CD8-positive, alpha-beta memory T cell (primary cell): ENCODE results near the gene TTN. TPM values are rescaled to one million over a fixed set of nuclear protein-coding genes. Genes with fewer than 3 reads are reported as not detected.

Experiments
- CTCF ChIA-PET: fragments of 350-600 bp; sonication (Branson Sonifier 250); formaldehyde crosslinking; loops from one replicate; lab custom pipeline; 2021; ENCODE audit warnings: antibody characterized with exemption; lab: Charles Lee
- POLR2A ChIA-PET: fragments of 350-600 bp; sonication (Branson Sonifier 250); formaldehyde crosslinking; loops from one replicate; lab custom pipeline; 2021; ENCODE audit warnings: antibody characterized with exemption; lab: Charles Lee
- DNase-seq, 5 donors: peaks; one replicate each; pipeline versions ENCODE4 v3.0.0 to v3.0.0-alpha.2; 2020 to 2022; ENCODE audit warnings: mixed read lengths in 1 of 5
- H3K27ac ChIP-seq: one replicate; pipeline ENCODE4 v1.7.0; 2013; ENCODE audit warnings: low read depth, mild to moderate bottlenecking, low read length, moderate library complexity
- H3K27me3 ChIP-seq: 2 replicates; pipeline ENCODE4 v1.7.0; 2013; ENCODE audit warnings: low read length, mild to moderate bottlenecking; ENCODE audit not compliant: insufficient read depth, poor library complexity, severe bottlenecking
- H3K36me3 ChIP-seq: 2 replicates; pipeline ENCODE4 v1.7.0; 2013; ENCODE audit warnings: mild to moderate bottlenecking, low read length, moderate library complexity; ENCODE audit not compliant: insufficient read depth
- H3K4me1 ChIP-seq: 2 replicates; pipeline ENCODE4 v1.7.0; 2013; ENCODE audit warnings: mild to moderate bottlenecking, low read length, moderate library complexity; ENCODE audit not compliant: insufficient read depth
- H3K4me3 ChIP-seq: 2 replicates; pipeline ENCODE4 v1.7.0; 2013; ENCODE audit warnings: mild to moderate bottlenecking, low read length
- H3K9me3 ChIP-seq: 2 replicates; pipeline ENCODE4 v1.7.0; 2013; ENCODE audit warnings: mild to moderate bottlenecking, low read length
- H3K27ac Mint-ChIP-seq, 8 donors: one replicate each; pipeline ENCODE4 v1.8.0; 2020 to 2021; ENCODE audit warnings: mixed read lengths in 8 of 8, mild to moderate bottlenecking in 6 of 8, inconsistent platforms in 3 of 8, moderate library complexity in 3 of 8
- H3K27me3 Mint-ChIP-seq, 2 donors: one replicate each; pipeline ENCODE4 v1.8.0; 2020 to 2021; ENCODE audit warnings: mixed read lengths in 2 of 2, mild to moderate bottlenecking in 1 of 2, moderate library complexity in 1 of 2
- H3K36me3 Mint-ChIP-seq, 3 donors: one replicate each; pipeline ENCODE4 v1.8.0; 2020 to 2021; ENCODE audit warnings: mixed read lengths in 3 of 3, inconsistent platforms in 1 of 3, mild to moderate bottlenecking in 1 of 3
- H3K4me1 Mint-ChIP-seq, 3 donors: one replicate each; pipeline ENCODE4 v1.8.0; 2020 to 2021; ENCODE audit warnings: mixed read lengths in 3 of 3, inconsistent platforms in 1 of 3, mild to moderate bottlenecking in 1 of 3
- H3K4me3 Mint-ChIP-seq, 7 donors: one replicate each; pipeline ENCODE4 v1.8.0; 2020 to 2021; ENCODE audit warnings: mixed read lengths in 7 of 7, mild to moderate bottlenecking in 6 of 7, moderate library complexity in 4 of 7, inconsistent platforms in 2 of 7
- H3K9me3 Mint-ChIP-seq, 5 donors: one replicate each; pipeline ENCODE4 v1.8.0; 2020 to 2022; ENCODE audit warnings: mixed read lengths in 5 of 5, mild to moderate bottlenecking in 3 of 5, moderate library complexity in 2 of 5, inconsistent platforms in 1 of 5
- polyA plus RNA-seq: library from polyadenylated mRNA; unstranded; fragments of 300-500 nt; fragmentation: Illumina TruSeq; gene quantifications from one replicate; pipeline ENCODE4 v1.2.3, GENCODE V29; 2021
- total RNA-seq, 2 experiments: library from RNA; stranded (reverse); gene quantifications; one replicate each; pipeline ENCODE4 v1.2.3, GENCODE V29; 2021

Gene TTN
- total and polyA plus RNA-seq, 3 experiments from 2014 or later, result 0.80 to 2.0 (median 0.83) TPM

DNA sequence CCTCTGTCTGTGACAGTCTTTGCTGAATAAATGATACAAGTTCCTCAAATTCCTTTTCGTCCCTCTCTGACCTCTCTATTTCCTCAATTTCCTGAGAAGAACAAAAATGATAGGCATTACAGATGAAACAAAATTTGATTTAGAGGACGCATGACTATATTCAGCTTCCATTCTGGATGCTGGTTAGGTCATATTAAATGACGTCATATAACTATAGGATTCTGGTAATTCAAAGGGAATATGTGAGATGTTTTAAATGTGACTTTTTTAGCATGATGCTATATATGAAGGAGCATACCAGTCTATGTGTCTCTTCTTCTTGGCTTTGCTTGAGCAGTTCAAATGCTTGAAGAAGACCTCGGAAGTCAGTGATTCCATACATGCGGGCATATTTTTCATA, 102.3 kb downstream of the TTN start:
- no peaks in the 10 kb centered on the region for H3K36me3 ChIP-seq
- ChIA-PET CTCF (no interaction called here), POLR2A (no interaction called here)
- H3K27ac Mint-ChIP-seq, result no peak overlapping the region
- H3K4me1 Mint-ChIP-seq, result peaks cover 1 to 4% (median 3%) of the 10 kb centered on the region in 3 donors
- no peak overlapping the region for H3K4me3 Mint-ChIP-seq
- no peaks in the 10 kb centered on the region for H3K27me3 ChIP-seq
- no peaks in the 10 kb centered on the region for H3K9me3 ChIP-seq
- no peak overlapping the region for H3K4me3 ChIP-seq
- peaks cover 0 to 15% (median 3%) of the 10 kb centered on the region in 3 donors for H3K36me3 Mint-ChIP-seq
- H3K27me3 Mint-ChIP-seq, result peaks cover 2 to 3% of the 10 kb centered on the region in 2 donors
- no peak for DNase-seq
- H3K9me3 Mint-ChIP-seq, result no peaks in the 10 kb centered on the region
- H3K27ac ChIP-seq, result no peak overlapping the region
- no peaks in the 10 kb centered on the region for H3K4me1 ChIP-seq

DNA sequence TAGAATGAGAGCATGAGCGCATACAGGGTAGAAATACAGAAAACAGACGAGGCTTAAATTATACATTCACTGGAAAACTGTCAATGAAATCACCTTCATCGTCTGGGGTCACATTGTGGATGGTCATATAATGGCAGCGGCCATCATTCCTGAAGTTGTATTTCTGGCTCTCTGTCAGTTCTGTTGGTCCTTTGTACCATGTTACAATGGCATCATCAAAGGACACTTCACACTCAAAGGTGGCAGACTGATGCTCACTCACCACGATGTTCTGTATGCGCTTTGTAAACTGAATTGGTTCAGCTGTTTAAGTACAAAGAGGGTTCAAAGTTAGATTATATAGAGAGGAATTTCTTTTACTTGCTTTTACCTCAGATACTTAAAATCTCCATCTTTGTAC, 104.9 kb downstream of the TTN start:
- H3K4me1 ChIP-seq, result no peaks in the 10 kb centered on the region
- POLR2A ChIA-PET, result no interaction called here
- no peak overlapping the region for H3K4me3 ChIP-seq

DNA sequence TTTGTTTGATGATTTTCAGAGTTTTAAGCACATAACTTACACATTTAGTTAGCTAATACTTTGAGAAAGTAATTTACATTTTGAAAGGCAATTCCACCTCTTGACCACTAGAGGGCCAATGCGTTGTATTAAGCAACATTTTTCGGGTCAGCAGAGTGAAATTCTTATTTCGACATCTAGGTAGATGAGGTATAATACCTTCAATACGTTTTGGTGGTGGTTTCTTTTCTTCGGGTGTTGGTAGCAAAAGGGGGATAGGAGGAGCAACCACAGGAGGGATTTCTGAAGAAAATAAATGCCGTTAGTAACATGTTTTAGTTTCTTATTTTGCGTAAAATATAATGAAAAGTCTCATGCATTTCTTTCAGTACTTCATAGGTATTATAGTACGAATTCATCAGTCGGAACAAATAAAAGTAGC, 106.3 kb downstream of the TTN start:
- CTCF ChIA-PET, result interaction anchor here (0.8 to 1.2 kb wide), 3 partner anchors 9 to 17 kb away, joined by 3 to 6 read pairs (median 4); no protein-coding TSS in a partner anchor
- H3K4me3 Mint-ChIP-seq, result no peak overlapping the region
- Histone ChIP-seq H3K4me3 (no peak overlapping the region), H3K27me3 (no peaks in the 10 kb centered on the region), H3K36me3 (no peaks in the 10 kb centered on the region), H3K9me3 (no peaks in the 10 kb centered on the region), H3K27ac (no peak overlapping the region), H3K4me1 (no peaks in the 10 kb centered on the region)
- H3K9me3 Mint-ChIP-seq, result no peaks in the 10 kb centered on the region
- peaks cover 0 to 9% (median 3%) of the 10 kb centered on the region in 3 donors for H3K36me3 Mint-ChIP-seq
- H3K4me1 Mint-ChIP-seq, result peaks cover 1 to 4% (median 3%) of the 10 kb centered on the region in 3 donors
- H3K27me3 Mint-ChIP-seq, result peaks cover 0 to 3% of the 10 kb centered on the region in 2 donors
- no peak overlapping the region for H3K27ac Mint-ChIP-seq
- POLR2A ChIA-PET, result no interaction called here
- peak in 1 of 5 donors; percentile 15 for DNase-seq

More for the DNA sequence above, 104.9 kb downstream of the TTN start:
- CTCF ChIA-PET, result no interaction called here
- Mint-ChIP-seq H3K4me3 (no peak overlapping the region), H3K36me3 (peaks cover 0 to 14% (median 3%) of the 10 kb centered on the region in 3 donors), H3K9me3 (no peaks in the 10 kb centered on the region), H3K4me1 (peaks cover 1 to 4% (median 3%) of the 10 kb centered on the region in 3 donors), H3K27ac (no peak overlapping the region), H3K27me3 (peaks cover 0 to 3% of the 10 kb centered on the region in 2 donors)
- Histone ChIP-seq H3K27me3 (no peaks in the 10 kb centered on the region), H3K9me3 (no peaks in the 10 kb centered on the region), H3K36me3 (no peaks in the 10 kb centered on the region), H3K27ac (no peak overlapping the region)
- DNase-seq, result no peak

DNA sequence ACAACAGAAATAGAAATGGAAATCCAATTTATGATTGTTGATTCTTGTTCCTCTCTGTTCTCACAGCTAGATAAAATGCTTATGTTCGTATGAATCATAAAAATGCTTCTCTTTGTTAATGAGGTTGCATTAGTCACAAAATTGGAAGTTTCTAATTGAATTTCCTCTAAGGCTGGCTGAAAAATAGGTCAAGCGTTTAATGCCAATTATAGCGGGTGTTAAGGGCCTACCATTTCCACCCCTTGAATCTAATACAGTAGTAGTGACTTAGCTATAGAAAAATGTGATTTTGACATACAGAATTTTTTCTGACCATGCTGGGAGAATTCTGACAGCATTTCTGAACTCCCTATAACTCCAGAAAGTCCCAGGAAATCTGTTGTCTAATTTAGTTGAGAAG, 107.1 kb downstream of the TTN start:
- Histone ChIP-seq H3K36me3 (no peaks in the 10 kb centered on the region), H3K9me3 (no peaks in the 10 kb centered on the region), H3K27ac (no peak overlapping the region), H3K4me1 (no peaks in the 10 kb centered on the region), H3K4me3 (no peak overlapping the region), H3K27me3 (no peaks in the 10 kb centered on the region)
- peaks cover 1 to 4% (median 3%) of the 10 kb centered on the region in 3 donors for H3K4me1 Mint-ChIP-seq
- no peak overlapping the region for H3K27ac Mint-ChIP-seq
- CTCF ChIA-PET, result interaction anchor here (0.8 to 1.3 kb wide), 4 partner anchors 8 to 430 kb away, joined by 3 to 6 read pairs (median 4); no protein-coding TSS in a partner anchor
- DNase-seq, result no peak
- POLR2A ChIA-PET, result no interaction called here
- peaks cover 0 to 11% (median 5%) of the 10 kb centered on the region in 3 donors for H3K36me3 Mint-ChIP-seq
- peaks cover 0 to 3% of the 10 kb centered on the region in 2 donors for H3K27me3 Mint-ChIP-seq
- no peak overlapping the region for H3K4me3 Mint-ChIP-seq
- H3K9me3 Mint-ChIP-seq, result no peaks in the 10 kb centered on the region

DNA sequence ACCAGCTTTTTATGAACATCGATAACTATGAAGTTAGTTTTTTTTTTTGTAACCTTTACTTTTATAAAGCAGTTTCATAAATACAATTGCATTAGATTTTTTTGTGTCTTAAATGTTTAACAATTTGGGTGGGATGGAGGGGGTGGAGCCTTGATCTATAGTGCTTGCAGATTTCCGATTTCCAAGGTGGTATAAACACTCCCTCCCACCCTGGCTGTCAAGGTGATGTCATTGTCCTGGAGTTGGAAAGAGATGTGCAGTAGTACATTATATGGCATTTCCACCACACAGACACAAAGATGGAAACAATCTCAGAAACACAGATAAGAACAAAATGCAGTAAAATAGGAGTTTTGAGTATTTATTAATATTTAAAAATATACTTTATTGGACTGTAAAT, 114.4 kb downstream of the TTN start:
- H3K4me1 ChIP-seq, result no peaks in the 10 kb centered on the region
- Mint-ChIP-seq H3K27ac (no peak overlapping the region), H3K4me1 (no peaks in the 10 kb centered on the region), H3K9me3 (no peaks in the 10 kb centered on the region), H3K36me3 (peaks cover 0 to 20% (median 14%) of the 10 kb centered on the region in 3 donors), H3K4me3 (no peak overlapping the region), H3K27me3 (no peaks in the 10 kb centered on the region)
- no peak overlapping the region for H3K4me3 ChIP-seq
- H3K9me3 ChIP-seq, result no peaks in the 10 kb centered on the region
- H3K27me3 ChIP-seq, result no peaks in the 10 kb centered on the region
- no peaks in the 10 kb centered on the region for H3K36me3 ChIP-seq
- CTCF ChIA-PET, result interaction anchor here (1.3 kb wide), 1 partner anchor 8 kb away, joined by 4 read pairs; no protein-coding TSS in a partner anchor
- POLR2A ChIA-PET, result no interaction called here
- DNase-seq, result no peak
- no peak overlapping the region for H3K27ac ChIP-seq

DNA sequence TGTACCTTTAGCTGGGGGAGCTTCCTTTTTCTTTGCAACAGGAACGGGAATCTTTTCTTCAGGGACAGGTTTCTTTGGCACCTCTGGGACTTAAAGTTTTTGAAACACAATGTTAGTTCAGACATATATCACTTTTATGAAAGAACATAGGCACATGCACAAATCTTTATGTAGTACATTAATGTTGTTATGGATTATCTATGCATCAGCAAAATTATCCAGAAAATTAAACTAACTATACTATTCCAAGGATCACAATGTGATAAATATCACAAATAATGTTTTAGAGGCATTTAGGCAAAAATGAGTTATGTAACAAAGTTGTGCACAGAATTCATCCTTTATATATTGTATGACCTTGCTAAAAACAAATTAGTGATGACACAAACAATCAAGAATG, 117.4 kb downstream of the TTN start:
- Histone ChIP-seq H3K4me1 (no peaks in the 10 kb centered on the region), H3K9me3 (no peaks in the 10 kb centered on the region), H3K36me3 (no peaks in the 10 kb centered on the region), H3K27me3 (no peaks in the 10 kb centered on the region), H3K4me3 (no peak overlapping the region), H3K27ac (no peak overlapping the region)
- Mint-ChIP-seq H3K4me3 (no peak overlapping the region), H3K4me1 (no peaks in the 10 kb centered on the region), H3K9me3 (no peaks in the 10 kb centered on the region), H3K27me3 (no peaks in the 10 kb centered on the region), H3K36me3 (peaks cover 0 to 21% (median 16%) of the 10 kb centered on the region in 3 donors), H3K27ac (no peak overlapping the region)
- ChIA-PET POLR2A (no interaction called here), CTCF (no interaction called here)
- DNase-seq, result no peak

DNA sequence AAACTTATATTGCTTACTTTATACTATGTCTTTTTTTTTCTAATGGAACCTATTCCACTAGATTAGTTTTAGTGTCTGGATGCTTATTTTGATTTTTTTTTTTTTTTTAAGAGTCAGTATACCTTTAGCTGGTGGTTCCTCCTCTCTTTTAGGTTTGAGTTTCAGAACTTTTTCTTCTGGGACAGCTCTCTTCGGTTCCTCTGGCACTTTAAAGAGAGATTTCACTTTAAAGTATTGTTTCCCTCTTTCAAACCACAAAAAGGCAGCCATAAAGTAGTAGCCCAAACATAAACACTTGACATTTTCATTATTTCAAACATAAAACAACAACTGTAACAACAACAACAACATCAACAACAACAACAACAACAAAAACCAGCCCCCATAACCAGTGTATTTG, 123.3 kb downstream of the TTN start:
- POLR2A ChIA-PET, result no interaction called here

DNA sequence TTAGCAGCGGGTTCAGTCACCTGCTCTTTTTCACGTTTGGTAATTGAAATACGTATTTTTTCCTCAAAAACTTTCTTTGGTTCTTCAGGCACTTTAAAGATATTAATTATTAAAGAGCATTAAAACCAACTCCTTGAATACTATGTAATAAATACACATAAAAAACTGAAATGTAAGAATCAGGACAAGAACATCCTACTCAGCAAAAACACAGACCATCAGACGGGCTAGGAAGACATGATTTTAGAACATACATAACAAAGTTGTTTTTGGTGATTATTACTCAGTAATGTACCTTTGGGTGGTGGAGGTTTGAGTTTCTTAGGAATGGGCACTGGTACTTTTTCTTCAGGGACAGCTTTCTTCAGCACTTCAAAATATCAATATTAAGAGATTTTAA, 126.1 kb downstream of the TTN start:
- H3K27ac Mint-ChIP-seq, result no peak overlapping the region

More for the DNA sequence above, 123.3 kb downstream of the TTN start:
- no peaks in the 10 kb centered on the region for H3K27me3 ChIP-seq
- no peaks in the 10 kb centered on the region for H3K4me1 Mint-ChIP-seq
- no peak for DNase-seq
- H3K9me3 ChIP-seq, result no peaks in the 10 kb centered on the region
- no peak overlapping the region for H3K4me3 ChIP-seq
- no peak overlapping the region for H3K27ac Mint-ChIP-seq
- no peak overlapping the region for H3K4me3 Mint-ChIP-seq
- CTCF ChIA-PET, result no interaction called here
- no peaks in the 10 kb centered on the region for H3K9me3 Mint-ChIP-seq
- H3K36me3 Mint-ChIP-seq, result peaks cover 0 to 27% (median 14%) of the 10 kb centered on the region in 3 donors
- H3K4me1 ChIP-seq, result no peaks in the 10 kb centered on the region
- H3K36me3 ChIP-seq, result no peaks in the 10 kb centered on the region
- no peaks in the 10 kb centered on the region for H3K27me3 Mint-ChIP-seq
- no peak overlapping the region for H3K27ac ChIP-seq

More for the DNA sequence above, 126.1 kb downstream of the TTN start:
- no peak overlapping the region for H3K4me3 Mint-ChIP-seq
- H3K36me3 Mint-ChIP-seq, result peaks cover 0 to 27% (median 10%) of the 10 kb centered on the region in 3 donors
- H3K4me3 ChIP-seq, result no peak overlapping the region
- H3K27me3 ChIP-seq, result no peaks in the 10 kb centered on the region
- ChIA-PET CTCF (no interaction called here), POLR2A (no interaction called here)
- H3K9me3 ChIP-seq, result no peaks in the 10 kb centered on the region
- DNase-seq, result no peak
- H3K36me3 ChIP-seq, result no peaks in the 10 kb centered on the region
- H3K4me1 ChIP-seq, result no peaks in the 10 kb centered on the region
- peaks cover 0 to 3% (median 0%) of the 10 kb centered on the region in 5 donors for H3K9me3 Mint-ChIP-seq
- H3K4me1 Mint-ChIP-seq, result no peaks in the 10 kb centered on the region
- H3K27ac ChIP-seq, result no peak overlapping the region
- H3K27me3 Mint-ChIP-seq, result no peaks in the 10 kb centered on the region
